ENCODE results near the gene TAL2.

Gene TAL2

GRCh38 chr9:105662184-105663104 lies at the start of gene TAL2:
Gene TAL2, plus strand, starts transcription at chr9:105662457. Its CDS starts 40 bp downstream, at chr9:105662497.
- TF ChIP-seq CTCF (conservative IDR thresholded peaks at IDR 0.05; ENCODE audit: low read depth) = no peak
- CTCF ChIA-PET = interaction anchor here (0.7 kb wide), 1 partner anchor 219 kb away, joined by 3 read pairs; no protein-coding TSS in a partner anchor
- POLR2A ChIA-PET (ENCODE audit: low non-redundant PET) = no interaction called here

GRCh38 chr9:105621001-105621400 lies 41.3 kb upstream of the TAL2 start:
- no peak overlapping the region for H3K27ac ChIP-seq
- ChIA-PET POLR2A (ENCODE audit: low non-redundant PET) (no interaction called here), CTCF (interaction anchor here (0.6 to 0.7 kb wide), 2 partner anchors 9 to 932 kb away, joined by 3 to 5 read pairs; no protein-coding TSS in a partner anchor)
- DNase-seq (ENCODE audit: low spot score) = no peak
- no peak for TF ChIP-seq CTCF (conservative IDR thresholded peaks at IDR 0.05; ENCODE audit: low read depth)

More at GRCh38 chr9:105662184-105663104, at the start of gene TAL2:
- DNase-seq (ENCODE audit: low spot score) = no peak
- H3K27ac ChIP-seq = no peak within 1 kb of the TSS

GRCh38 chr9:105625088-105625487 lies 37.2 kb upstream of the TAL2 start:
- CTCF ChIA-PET = interaction anchor here (0.6 to 1.3 kb wide), 2 partner anchors 12 to 257 kb away, joined by 3 to 12 read pairs; no protein-coding TSS in a partner anchor
- POLR2A ChIA-PET (ENCODE audit: low non-redundant PET) = no interaction called here
- DNase-seq (ENCODE audit: low spot score) = no peak
- H3K27ac ChIP-seq = no peak overlapping the region
- TF ChIP-seq CTCF (conservative IDR thresholded peaks at IDR 0.05; ENCODE audit: low read depth) = no peak

GRCh38 chr9:105632807-105633206 lies 29.4 kb upstream of the TAL2 start:
- ChIA-PET POLR2A (ENCODE audit: low non-redundant PET) (no interaction called here), CTCF (interaction anchor here (1.1 kb wide), 1 partner anchor 14 kb away, joined by 4 read pairs; no protein-coding TSS in a partner anchor)
- no peak overlapping the region for H3K27ac ChIP-seq
- DNase-seq (ENCODE audit: low spot score) = no peak
- TF ChIP-seq CTCF (conservative IDR thresholded peaks at IDR 0.05; ENCODE audit: low read depth) = no peak

- TF ChIP-seq CTCF (conservative IDR thresholded peaks at IDR 0.05; ENCODE audit: low read depth) = no peak
- CTCF ChIA-PET = interaction anchor here (0.6 to 1.1 kb wide), 3 partner anchors 14 to 760 kb away, joined by 3 to 4 read pairs (median 4); no protein-coding TSS in a partner anchor
Observed at GRCh38 chr9:105633411-105633810, 28.8 kb upstream of the TAL2 start.

GRCh38 chr9:105636331-105636730 lies 25.9 kb upstream of the TAL2 start:
- CTCF ChIA-PET = interaction anchor here (0.7 to 1.2 kb wide), 2 partner anchors 19 to 153 kb away, joined by 3 read pairs; no protein-coding TSS in a partner anchor

More at GRCh38 chr9:105633411-105633810, 28.8 kb upstream of the TAL2 start:
- POLR2A ChIA-PET (ENCODE audit: low non-redundant PET) = no interaction called here
- H3K27ac ChIP-seq = no peak overlapping the region
- DNase-seq (ENCODE audit: low spot score) = no peak

More at GRCh38 chr9:105636331-105636730, 25.9 kb upstream of the TAL2 start:
- no peak for TF ChIP-seq CTCF (conservative IDR thresholded peaks at IDR 0.05; ENCODE audit: low read depth)
- POLR2A ChIA-PET (ENCODE audit: low non-redundant PET) = no interaction called here
- no peak overlapping the region for H3K27ac ChIP-seq
- no peak for DNase-seq (ENCODE audit: low spot score)

Data from RWPE1 (cell line).